Measurements from ENCODE around the gene CFAP210. TPM values are rescaled to one million over a fixed set of nuclear protein-coding genes. Genes with fewer than 3 reads are reported as not detected.
"Not testable (repeated sequence)": the region's sequence is repeated elsewhere in the genome, so short reads cannot be mapped to it uniquely, and the experiment has no call there.

Gene CFAP210
- total RNA-seq, 3 donors from 2014 or later (not counting 1 experiment from before 2014, with no cell fraction given) = 0.27 to 8.4 (median 1.5) TPM

DNA sequence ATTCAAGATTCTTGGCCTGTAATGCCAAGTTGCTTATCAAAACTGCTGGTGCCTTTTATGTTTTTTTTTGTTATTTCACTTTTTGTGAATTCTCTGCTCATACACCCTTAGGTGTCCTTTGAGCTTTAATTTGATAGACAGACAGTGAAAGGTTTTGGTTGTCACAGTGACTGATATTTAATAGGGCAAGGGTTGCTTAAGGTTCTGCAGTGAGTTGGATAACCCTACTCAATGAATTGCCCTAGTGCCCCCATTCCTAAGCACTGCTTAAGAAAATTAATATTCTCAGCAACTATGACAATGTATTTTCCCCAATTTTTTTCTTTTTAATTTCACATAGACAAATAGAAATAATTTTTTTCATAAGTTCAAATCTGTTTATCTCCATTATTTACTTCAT lies 94.6 kb downstream of the CFAP210 start:
- Mint-ChIP-seq H3K4me3 (no peak overlapping the region), H3K4me1 (peaks cover 16 to 38% of the 10 kb centered on the region in 2 donors), H3K9me3 (no peaks in the 10 kb centered on the region), H3K36me3 (no peaks in the 10 kb centered on the region), H3K27ac (no peak overlapping the region), H3K27me3 (ENCODE audit: low read depth in 2 of 2) (no peaks in the 10 kb centered on the region)
- DNase-seq (no peak), ATAC-seq (no peak)
- TF ChIP-seq, protein P1, sequence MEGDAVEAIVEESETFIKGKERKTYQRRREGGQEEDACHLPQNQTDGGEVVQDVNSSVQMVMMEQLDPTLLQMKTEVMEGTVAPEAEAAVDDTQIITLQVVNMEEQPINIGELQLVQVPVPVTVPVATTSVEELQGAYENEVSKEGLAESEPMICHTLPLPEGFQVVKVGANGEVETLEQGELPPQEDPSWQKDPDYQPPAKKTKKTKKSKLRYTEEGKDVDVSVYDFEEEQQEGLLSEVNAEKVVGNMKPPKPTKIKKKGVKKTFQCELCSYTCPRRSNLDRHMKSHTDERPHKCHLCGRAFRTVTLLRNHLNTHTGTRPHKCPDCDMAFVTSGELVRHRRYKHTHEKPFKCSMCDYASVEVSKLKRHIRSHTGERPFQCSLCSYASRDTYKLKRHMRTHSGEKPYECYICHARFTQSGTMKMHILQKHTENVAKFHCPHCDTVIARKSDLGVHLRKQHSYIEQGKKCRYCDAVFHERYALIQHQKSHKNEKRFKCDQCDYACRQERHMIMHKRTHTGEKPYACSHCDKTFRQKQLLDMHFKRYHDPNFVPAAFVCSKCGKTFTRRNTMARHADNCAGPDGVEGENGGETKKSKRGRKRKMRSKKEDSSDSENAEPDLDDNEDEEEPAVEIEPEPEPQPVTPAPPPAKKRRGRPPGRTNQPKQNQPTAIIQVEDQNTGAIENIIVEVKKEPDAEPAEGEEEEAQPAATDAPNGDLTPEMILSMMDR (IDR thresholded peaks at IDR 0.05) = no peak
- intact Hi-C loops (cut with micrococcal nuclease) = no loop called here
- peaks cover 6% of the 10 kb centered on the region for H3K36me3 ChIP-seq (ENCODE audit: control insufficient read depth, insufficient read depth, low read length)
- no peaks in the 10 kb centered on the region for H3K27me3 ChIP-seq (ENCODE audit: control insufficient read depth, insufficient read depth, low read length)
- H3K9me3 ChIP-seq (ENCODE audit: control insufficient read depth, insufficient read depth, low read length) = no peaks in the 10 kb centered on the region
- no peak overlapping the region for H3K4me3 ChIP-seq (ENCODE audit: low read length)
- no peak overlapping the region for H3K27ac ChIP-seq (ENCODE audit: low read length)
- H3K4me1 ChIP-seq (ENCODE audit: control insufficient read depth, insufficient read depth, low read length) = no peaks in the 10 kb centered on the region

- no peaks in the 10 kb centered on the region for H3K36me3 Mint-ChIP-seq
- TF ChIP-seq, protein P1 (IDR thresholded peaks at IDR 0.05) = no peak
- H3K4me1 Mint-ChIP-seq = peaks cover 16 to 38% of the 10 kb centered on the region in 2 donors
- WGBS (ENCODE audit: insufficient coverage) = no CpG with 5 or more reads among the region's 2 CpGs
- peaks cover 3% of the 10 kb centered on the region for H3K36me3 ChIP-seq (ENCODE audit: control insufficient read depth, insufficient read depth, low read length)
- H3K27ac Mint-ChIP-seq = no peak overlapping the region
- no peak for DNase-seq
- no peak overlapping the region for H3K4me3 ChIP-seq (ENCODE audit: low read length)
- intact Hi-C loops (cut with micrococcal nuclease) = no loop called here
- H3K27me3 Mint-ChIP-seq (ENCODE audit: low read depth in 2 of 2) = no peaks in the 10 kb centered on the region
- H3K27ac ChIP-seq (ENCODE audit: low read length) = no peak overlapping the region
- H3K9me3 ChIP-seq (ENCODE audit: control insufficient read depth, insufficient read depth, low read length) = no peaks in the 10 kb centered on the region
- no peak for ATAC-seq
- no peak overlapping the region for H3K4me3 Mint-ChIP-seq
- H3K27me3 ChIP-seq (ENCODE audit: control insufficient read depth, insufficient read depth, low read length) = no peaks in the 10 kb centered on the region
- no peaks in the 10 kb centered on the region for H3K4me1 ChIP-seq (ENCODE audit: control insufficient read depth, insufficient read depth, low read length)
- no peaks in the 10 kb centered on the region for H3K9me3 Mint-ChIP-seq
Measured at GRCh38 chr2:169598982-169599381, 95.2 kb downstream of the CFAP210 start.

GRCh38 chr2:169596546-169596945 lies 97.7 kb downstream of the CFAP210 start:
- peaks cover 14 to 30% of the 10 kb centered on the region in 2 donors for H3K4me1 Mint-ChIP-seq
- H3K27me3 Mint-ChIP-seq (ENCODE audit: low read depth in 2 of 2); ATAC-seq; H3K4me3 Mint-ChIP-seq; H3K36me3 ChIP-seq (ENCODE audit: control insufficient read depth, insufficient read depth, low read length); intact Hi-C loops (cut with micrococcal nuclease); H3K27ac Mint-ChIP-seq; H3K4me1 ChIP-seq (ENCODE audit: control insufficient read depth, insufficient read depth, low read length); H3K9me3 Mint-ChIP-seq; H3K9me3 ChIP-seq (ENCODE audit: control insufficient read depth, insufficient read depth, low read length); H3K36me3 Mint-ChIP-seq; H3K4me3 ChIP-seq (ENCODE audit: low read length); H3K27ac ChIP-seq (ENCODE audit: low read length); H3K27me3 ChIP-seq (ENCODE audit: control insufficient read depth, insufficient read depth, low read length); DNase-seq: not testable (repeated sequence)
- 98% methylated on average over 6 of the region's 7 CpGs for WGBS (ENCODE audit: insufficient coverage)

Other genes starting within 250 kb of the CFAP210 start
- gene BBS5, start 214.9 kb downstream of the CFAP210 start, total RNA-seq = 1 to 10 TPM; 1.5 to 2.2 (median 1.7) TPM
- not detected for gene KLHL41, start 184.7 kb downstream of the CFAP210 start, total RNA-seq
- gene FASTKD1, start 120.5 kb downstream of the CFAP210 start, total RNA-seq = 10 to 100 TPM; 10.9 to 14.1 (median 12.5) TPM
- gene PPIG, start 110.1 kb downstream of the CFAP210 start, total RNA-seq = 10 to 100 TPM; 42.2 to 58.3 (median 56.1) TPM
- 1 to 10 TPM; 3.6 to 9.5 (median 5.8) TPM for gene PHOSPHO2, start 64 bp upstream of the CFAP210 start, total RNA-seq
- 1 to 10 TPM; 2.5 to 4.2 (median 3.0) TPM for gene KLHL23, start 39.4 kb upstream of the CFAP210 start, total RNA-seq
- 100 to 1,000 TPM in 2 of 3 donors, 10 to 100 TPM in 1; 95.5 to 125 (median 102) TPM for gene SSB, start 104.5 kb upstream of the CFAP210 start, total RNA-seq
- 10 to 100 TPM; 14.7 to 28.2 (median 21.3) TPM for gene METTL5, start 130.5 kb upstream of the CFAP210 start, total RNA-seq
- gene UBR3, start 133.0 kb upstream of the CFAP210 start, total RNA-seq = 10 to 100 TPM; 40.8 to 54.5 (median 41.0) TPM

Measured in natural killer cell (primary cell).